C4-2B (cell line): ENCODE data around the gene CCDC88B.
A peak's percentile ranks its signal among the peaks of the same experiment; 100 is the strongest.

Source experiments
- CTCF ChIP-seq: fragments of 450-650 bp; conservative IDR thresholded peaks from 2 replicates; pipeline ENCODE4 v1.5.1; 2017; ENCODE audit warnings: mild to moderate bottlenecking
- ZFX ChIP-seq: fragments of 450-650 bp; IDR thresholded peaks from 2 replicates; pipeline ENCODE4 v1.6.1; 2017

GRCh38 chr11:64356498-64357411, 16.8 kb downstream of the CCDC88B start:
- TF ChIP-seq CTCF (peak; percentile 76), ZFX (no peak)
